WTC11 (cell line): ENCODE data around the gene GABRG3. TPM values are rescaled to one million over a fixed set of nuclear protein-coding genes. Genes with fewer than 3 reads are reported as not detected.

ENCODE experiments used
- ATAC-seq: fragments of 200-7000 bp; cut with Tn5 transposase; 2 replicates; pipeline ENCODE4 v1.10.0; 2021; ENCODE audit warnings: mild to moderate bottlenecking, moderate library complexity
- CTCF ChIA-PET: fragments of 300-600 bp; sonication (Branson Sonifier 250); formaldehyde crosslinking; loops from one replicate; lab custom pipeline; 2021; ENCODE audit warnings: antibody characterized with exemption; lab: Charles Lee
- POLR2A ChIA-PET: fragments of 350-600 bp; sonication (Branson Sonifier 250); formaldehyde crosslinking; loops from one replicate; lab custom pipeline; 2021; ENCODE audit warnings: antibody characterized with exemption; lab: Charles Lee
- DNase-seq: peaks from one replicate; pipeline ENCODE4 v3.0.0; 2021; ENCODE audit warnings: low spot score
- H3K27ac Mint-ChIP-seq: 2 replicates; pipeline ENCODE4 v1.8.0; 2021; ENCODE audit warnings: mixed read lengths
- H3K27me3 Mint-ChIP-seq: 2 replicates; pipeline ENCODE4 v1.8.0; 2021; ENCODE audit warnings: low read depth, mild to moderate bottlenecking, moderate library complexity, mixed read lengths
- H3K36me3 Mint-ChIP-seq: 2 replicates; pipeline ENCODE4 v1.8.0; 2021; ENCODE audit warnings: mixed read lengths
- H3K4me1 Mint-ChIP-seq: 2 replicates; pipeline ENCODE4 v1.8.0; 2022; ENCODE audit warnings: mixed read lengths
- H3K4me3 Mint-ChIP-seq: 2 replicates; pipeline ENCODE4 v1.8.0; 2021; ENCODE audit warnings: mild to moderate bottlenecking, moderate library complexity, mixed read lengths
- H3K9me3 Mint-ChIP-seq: 2 replicates; pipeline ENCODE4 v1.8.0; 2021; ENCODE audit warnings: mixed read lengths
- ATF2 ChIP-seq: sonication (generic); formaldehyde crosslinking; IDR thresholded peaks from 2 replicates; pipeline ENCODE4 v1.8.1; 2022; ENCODE audit warnings: low read depth, missing genetic modification reagents, borderline replicate concordance
- CREM ChIP-seq: sonication (generic); formaldehyde crosslinking; IDR thresholded peaks from 2 replicates; pipeline ENCODE4 v1.8.1; 2022; ENCODE audit warnings: mild to moderate bottlenecking, missing genetic modification reagents, moderate library complexity
- EMX1 ChIP-seq: fragments of 250-450 bp; sonication (Bioruptor Pico); IDR thresholded peaks from 2 replicates; pipeline ENCODE4 v1.8.0; 2021; ENCODE audit warnings: mild to moderate bottlenecking
- ESRRA ChIP-seq: sonication (generic); formaldehyde crosslinking; IDR thresholded peaks from 2 replicates; pipeline ENCODE4 v1.8.1; 2022; ENCODE audit warnings: mild to moderate bottlenecking, missing genetic modification reagents, borderline replicate concordance
- FOXK1 ChIP-seq: sonication (generic); formaldehyde crosslinking; IDR thresholded peaks from 2 replicates; pipeline ENCODE4 v1.8.0; 2022; ENCODE audit warnings: mild to moderate bottlenecking, moderate library complexity, missing genetic modification reagents
- MAX ChIP-seq: sonication (generic); formaldehyde crosslinking; IDR thresholded peaks from 2 replicates; pipeline ENCODE4 v1.8.0; 2022; ENCODE audit warnings: mild to moderate bottlenecking, missing genetic modification reagents
- MLX ChIP-seq: sonication (generic); formaldehyde crosslinking; IDR thresholded peaks from 2 replicates; pipeline ENCODE4 v1.8.1; 2023; ENCODE audit warnings: mild to moderate bottlenecking, missing genetic modification reagents, moderate library complexity
- MYBL2 ChIP-seq: sonication (generic); formaldehyde crosslinking; IDR thresholded peaks from 2 replicates; pipeline ENCODE4 v1.8.1; 2023; ENCODE audit warnings: mild to moderate bottlenecking, moderate library complexity, missing genetic modification reagents
- NFE2L1 ChIP-seq: sonication (generic); formaldehyde crosslinking; IDR thresholded peaks from 2 replicates; pipeline ENCODE4 v1.8.1; 2023; ENCODE audit warnings: missing genetic modification reagents
- NR1H2 ChIP-seq: sonication (generic); formaldehyde crosslinking; IDR thresholded peaks from 2 replicates; pipeline ENCODE4 v1.9.0; 2021; ENCODE audit warnings: mild to moderate bottlenecking, moderate library complexity, missing genetic modification reagents
- RORB ChIP-seq: fragments of 250-450 bp; sonication (Bioruptor Pico); IDR thresholded peaks from 2 replicates; pipeline ENCODE4 v1.9.0; 2021; ENCODE audit warnings: mild to moderate bottlenecking
- STAT6 ChIP-seq: sonication (generic); formaldehyde crosslinking; conservative IDR thresholded peaks from 2 replicates; pipeline ENCODE4 v1.8.1; 2023; ENCODE audit warnings: mild to moderate bottlenecking, low read depth, missing genetic modification reagents, moderate library complexity
- TCF7 ChIP-seq: sonication (generic); formaldehyde crosslinking; IDR thresholded peaks from 2 replicates; pipeline ENCODE4 v1.8.0; 2022; ENCODE audit warnings: mild to moderate bottlenecking, low read depth, missing genetic modification reagents, moderate library complexity
- USF1 ChIP-seq: sonication (generic); formaldehyde crosslinking; IDR thresholded peaks from 2 replicates; pipeline ENCODE4 v1.8.0; 2022; ENCODE audit warnings: mild to moderate bottlenecking, missing genetic modification reagents
- USF2 ChIP-seq: sonication (generic); formaldehyde crosslinking; IDR thresholded peaks from 2 replicates; pipeline ENCODE4 v1.8.1; 2023; ENCODE audit warnings: mild to moderate bottlenecking, missing genetic modification reagents, moderate library complexity
- ZNF138 ChIP-seq: sonication (generic); formaldehyde crosslinking; conservative IDR thresholded peaks from 2 replicates; pipeline ENCODE4 v1.8.1; 2022; ENCODE audit warnings: mild to moderate bottlenecking, moderate library complexity, missing genetic modification reagents
- ZNF219 ChIP-seq: sonication (generic); formaldehyde crosslinking; IDR thresholded peaks from 2 replicates; pipeline ENCODE4 v1.8.0; 2023; ENCODE audit warnings: missing genetic modification reagents, mild to moderate bottlenecking, borderline replicate concordance
- ZNF416 ChIP-seq: fragments of 250-450 bp; sonication (Bioruptor Pico); IDR thresholded peaks from 2 replicates; pipeline ENCODE4 v1.9.0; 2021; ENCODE audit warnings: mild to moderate bottlenecking, inconsistent platforms
- total RNA-seq: library from RNA; stranded (reverse); gene quantifications from 3 replicates; pipeline ENCODE4 v1.2.3, GENCODE V29; 2021

Gene GABRG3
- total RNA-seq, 1 experiment from 2014 or later: 0.72 TPM

- H3K36me3 Mint-ChIP-seq: peaks cover 40% of the 10 kb centered on the region
- no peak overlapping the region for H3K4me3 Mint-ChIP-seq
- CTCF ChIA-PET: no interaction called here
- no peaks in the 10 kb centered on the region for H3K4me1 Mint-ChIP-seq
- TF ChIP-seq FOXK1 (no peak), ZNF138 (CRISPR knock-in tag) (no peak), TCF7 (no peak), USF2 (CRISPR knock-in tag) (no peak)
- H3K27me3 Mint-ChIP-seq: no peaks in the 10 kb centered on the region; the same call in 1 of the 2 replicates
- DNase-seq: no peak
- POLR2A ChIA-PET: no interaction called here
- H3K27ac Mint-ChIP-seq: no peak overlapping the region
- H3K9me3 Mint-ChIP-seq: peaks cover 67% of the 10 kb centered on the region
- ATAC-seq: no peak
Measured at GRCh38 chr15:27561816-27562215, 590.8 kb downstream of the GABRG3 start.

- no peak overlapping the region for H3K4me3 Mint-ChIP-seq
- H3K4me1 Mint-ChIP-seq: no peaks in the 10 kb centered on the region
- H3K27me3 Mint-ChIP-seq: no peaks in the 10 kb centered on the region; the same call in 1 of the 2 replicates
- CTCF ChIA-PET: no interaction called here
- no peak for ATAC-seq
- H3K27ac Mint-ChIP-seq: no peak overlapping the region
- no peak for DNase-seq
- H3K9me3 Mint-ChIP-seq: peaks cover 47% of the 10 kb centered on the region
- TF ChIP-seq RORB (CRISPR knock-in tag): no peak
- no peak for TF ChIP-seq EMX1 (CRISPR knock-in tag)
- TF ChIP-seq MYBL2: no peak
- TF ChIP-seq MAX (CRISPR knock-in tag): no peak
- no peak for TF ChIP-seq ESRRA (CRISPR knock-in tag)
- no peak for TF ChIP-seq STAT6
- TF ChIP-seq USF1: no peak
- no peak for TF ChIP-seq NR1H2 (CRISPR knock-in tag)
- no peak for TF ChIP-seq ATF2 (CRISPR knock-in tag)
- POLR2A ChIA-PET: no interaction called here
- peaks cover 37% of the 10 kb centered on the region for H3K36me3 Mint-ChIP-seq
Measured at GRCh38 chr15:27563765-27564370, 592.9 kb downstream of the GABRG3 start.

- no peak for DNase-seq
- no peak for TF ChIP-seq ATF2 (CRISPR knock-in tag)
- TF ChIP-seq ZNF219 (CRISPR knock-in tag): no peak
- TF ChIP-seq MLX: no peak
- TF ChIP-seq CREM: no peak
- no peak for TF ChIP-seq ZNF416 (CRISPR knock-in tag)
- TF ChIP-seq USF1: no peak
- no peak for TF ChIP-seq NFE2L1 (CRISPR knock-in tag)
- TF ChIP-seq, all 79 proteins: peak for 0
- no peaks in the 10 kb centered on the region; the same call in 1 of the 2 replicates for H3K27me3 Mint-ChIP-seq
- ATAC-seq: no peak
- POLR2A ChIA-PET: no interaction called here
- peaks cover 39% of the 10 kb centered on the region for H3K9me3 Mint-ChIP-seq
- H3K4me3 Mint-ChIP-seq: no peak overlapping the region
- no peak overlapping the region for H3K27ac Mint-ChIP-seq
- CTCF ChIA-PET: no interaction called here
- no peaks in the 10 kb centered on the region for H3K4me1 Mint-ChIP-seq
- peaks cover 30% of the 10 kb centered on the region for H3K36me3 Mint-ChIP-seq
Measured at GRCh38 chr15:27564656-27565055, 593.7 kb downstream of the GABRG3 start.
